ENCODE results near the gene EPG5. TPM values are rescaled to one million over a fixed set of nuclear protein-coding genes. Genes with fewer than 3 reads are reported as not detected.

Gene EPG5
- total and polyA plus RNA-seq, 10 of the 15 experiments (the other 5 are each of a cell fraction or from before 2014, with no cell fraction given): 1.9 to 27.7 (median 9.0) TPM

GRCh38 chr18:45890606-45891005 lies 76.5 kb downstream of the EPG5 start:
- BruUV-seq (replicated peaks): no TSS peak
- H3K4me2 ChIP-seq (ENCODE audit: control insufficient read depth, insufficient read depth): no peak overlapping the region
- H3K4me1 ChIP-seq (ENCODE audit: control insufficient read depth, insufficient read depth, low read length): no peaks in the 10 kb centered on the region
- intact Hi-C loops (cut with micrococcal nuclease; ENCODE audit: unreplicated experiment) (no loop called here), in situ Hi-C loops (cut with MboI) (no loop called here)
- SMC1A ChIA-PET (ENCODE audit: uncharacterized antibody, unreplicated experiment): interaction anchor here (0.7 to 1.7 kb wide), 2 partner anchors 9 to 85 kb away, joined by 3 to 4 read pairs; no protein-coding TSS in a partner anchor
- ATAC-seq (no peak), DNase-seq (ENCODE audit: low read depth, low spot score) (no peak), FAIRE-seq (no peak)
- no peak overlapping the region for H3K27ac ChIP-seq (ENCODE audit: control insufficient read depth, insufficient read depth)
- no peaks in the 10 kb centered on the region for H3K9me3 ChIP-seq (replicated peaks; ENCODE audit: control insufficient read depth, insufficient read depth, low read length)
- RAD21 ChIA-PET (ENCODE audit: unreplicated experiment): no interaction called here
- H3K36me3 ChIP-seq (ENCODE audit: control insufficient read depth in 2 of 2, insufficient read depth in 2 of 2, low read length in 1 of 2): peaks cover 2 to 3% of the 10 kb centered on the region in 2 experiments; a peak in 3 of 4 replicates
- H3K79me2 ChIP-seq (ENCODE audit: control insufficient read depth, insufficient read depth, low read length): no peaks in the 10 kb centered on the region
- CTCF ChIA-PET: no interaction called here
- 92% methylated on average over 1 of the region's 1 CpG for WGBS (ENCODE audit: insufficient coverage, insufficient replicate concordance, low lambda C conversion rate, missing lambda C conversion rate)
- no peak overlapping the region for H3K4me3 ChIP-seq
- no peak overlapping the region for H3K9ac ChIP-seq (ENCODE audit: control insufficient read depth, insufficient read depth, low read length)
- no peak overlapping the region for H2AFZ ChIP-seq (ENCODE audit: control insufficient read depth, low read depth, low read length)
- POLR2A ChIA-PET: no interaction called here
- H4K20me1 ChIP-seq (ENCODE audit: control insufficient read depth, insufficient read depth): no peaks in the 10 kb centered on the region
- H3K27me3 ChIP-seq (replicated peaks in 1 of 2; ENCODE audit: control insufficient read depth in 2 of 2, insufficient read depth in 2 of 2, low read length in 1 of 2): no peaks in the 10 kb centered on the region
- TF ChIP-seq FOS (IDR thresholded peaks at IDR 0.05; ENCODE audit: borderline replicate concordance, extremely low read depth, insufficient read length) (no peak), NFYA (IDR thresholded peaks at IDR 0.05; ENCODE audit: borderline replicate concordance, low read depth, low read length) (no peak), NR2C2 (IDR thresholded peaks at IDR 0.05; ENCODE audit: borderline replicate concordance, control insufficient read depth, insufficient read length, low read depth) (no peak), BCL3 (IDR thresholded peaks at IDR 0.05; ENCODE audit: borderline replicate concordance, insufficient read depth, low read depth, low read length, poor library complexity, severe bottlenecking) (no peak), REST (IDR thresholded peaks at IDR 0.05; ENCODE audit: low read depth, low read length) (no peak), ZNF622 (IDR thresholded peaks at IDR 0.05) (no peak), MYC (IDR thresholded peaks at IDR 0.05; ENCODE audit: insufficient read depth, insufficient read length, insufficient replicate concordance, low read length, severe bottlenecking) (no peak), SP1 (IDR thresholded peaks at IDR 0.05; ENCODE audit: low read depth, low read length) (no peak), USF1 (IDR thresholded peaks at IDR 0.05; ENCODE audit: borderline replicate concordance, extremely low read length, insufficient read depth, low read depth, low read length) (no peak), PML (IDR thresholded peaks at IDR 0.05; ENCODE audit: low read length) (no peak), JUNB (IDR thresholded peaks at IDR 0.05) (no peak), EGR1 (IDR thresholded peaks at IDR 0.05; ENCODE audit: borderline replicate concordance in 1 of 2, low read depth in 2 of 2, low read length in 2 of 2) (no peak), MAX (IDR thresholded peaks at IDR 0.05; ENCODE audit: low read depth, low read length) (no peak), MYB (IDR thresholded peaks at IDR 0.05; ENCODE audit: borderline replicate concordance, low read depth, low read length) (no peak)
